B cell (primary cell): ENCODE data around the gene MAD2L1BP. TPM values are rescaled to one million over a fixed set of nuclear protein-coding genes. Genes with fewer than 3 reads are reported as not detected.

Source experiments
- ATAC-seq: fragments of 200-7000 bp; cut with Tn5 transposase; one replicate; pipeline ENCODE4 v1.10.0; 2021; ENCODE audit warnings: low read depth, mild to moderate bottlenecking, moderate number of reproducible peaks, moderate library complexity
- CTCF ChIA-PET: fragments of 350-600 bp; sonication (Branson Sonifier 250); formaldehyde crosslinking; loops from one replicate; lab custom pipeline; 2021; ENCODE audit warnings: antibody characterized with exemption, inconsistent platforms; lab: Charles Lee
- POLR2A ChIA-PET: fragments of 350-600 bp; sonication (Branson Sonifier 250); formaldehyde crosslinking; loops from one replicate; lab custom pipeline; 2021; ENCODE audit warnings: antibody characterized with exemption; lab: Charles Lee
- DNase-seq: peaks from one replicate; pipeline ENCODE4 v3.0.0; 2013
- H2AFZ ChIP-seq: 2 replicates; pipeline ENCODE4 v1.6.1; 2012; ENCODE audit warnings: mild to moderate bottlenecking, low read depth, low read length; ENCODE audit not compliant: insufficient read depth, poor library complexity, severe bottlenecking
- H3K27ac ChIP-seq, 2 donors: 1 replicate in 1 of 2; 2 replicates in 1 of 2; pipeline ENCODE4 v1.5.1; 2012 to 2013; ENCODE audit warnings: low read length in 2 of 2, mild to moderate bottlenecking in 2 of 2, moderate library complexity in 1 of 2
- H3K27me3 ChIP-seq, 4 experiments: fragments of 200-600 bp in 1 of 4; sonication (generic) in 1 of 4; replicated peaks in 1 of 4; 1 replicate in 2 of 4; 2 replicates in 2 of 4; pipeline versions ENCODE4 v1.6.1 to v1.7.0; 2013 to 2016; ENCODE audit warnings: low read length in 3 of 4, mild to moderate bottlenecking in 2 of 4, mixed read lengths in 1 of 4, moderate library complexity in 1 of 4; ENCODE audit not compliant: insufficient read depth in 4 of 4, control insufficient read depth in 3 of 4; ENCODE audit errors: control extremely low read depth in 1 of 4
- H3K36me3 ChIP-seq, 2 experiments: replicated peaks in 1 of 2; 1 replicate in 1 of 2; 2 replicates in 1 of 2; pipeline versions ENCODE4 v1.6.1 to v1.7.1; 2013; ENCODE audit warnings: low read length in 1 of 2; ENCODE audit not compliant: insufficient read depth in 2 of 2, control insufficient read depth in 1 of 2; ENCODE audit errors: control extremely low read depth in 1 of 2, extremely low read depth in 1 of 2
- H3K4me1 ChIP-seq, 2 donors: fragments of 200-600 bp in 1 of 2; sonication (generic) in 1 of 2; 1 replicate in 1 of 2; 2 replicates in 1 of 2; pipeline versions ENCODE4 v1.5.1 to v1.6.1; 2013 to 2017; ENCODE audit warnings: low read length in 2 of 2; ENCODE audit not compliant: control insufficient read depth in 2 of 2, insufficient read depth in 2 of 2
- H3K4me2 ChIP-seq: replicated peaks from 2 replicates; pipeline ENCODE3; 2012; ENCODE audit warnings: mild to moderate bottlenecking, low read depth, low read length; ENCODE audit not compliant: poor library complexity, severe bottlenecking
- H3K4me3 ChIP-seq, 5 experiments: fragments of 200-600 bp in 1 of 5; sonication (generic) in 1 of 5; 1 replicate in 3 of 5; 2 replicates in 2 of 5; pipeline versions ENCODE4 v1.5.1 to v1.7.0; 2011 to 2016; ENCODE audit warnings: low read length in 4 of 5, mild to moderate bottlenecking in 4 of 5, low read depth in 2 of 5, control low read depth in 1 of 5, moderate library complexity in 1 of 5; ENCODE audit not compliant: insufficient read depth in 1 of 5; ENCODE audit errors: control extremely low read depth in 1 of 5, extremely low read depth in 1 of 5
- H3K79me2 ChIP-seq: fragments of 200-600 bp; sonication (generic); one replicate; pipeline ENCODE4 v1.6.0; 2016; ENCODE audit warnings: low read length; ENCODE audit not compliant: control insufficient read depth, insufficient read depth
- H3K9ac ChIP-seq: fragments of 200-600 bp; sonication (generic); 2 replicates; pipeline ENCODE4 v1.6.1; 2017; ENCODE audit warnings: mild to moderate bottlenecking, low read length, moderate library complexity
- H3K9me3 ChIP-seq, 3 donors: one replicate each; pipeline versions ENCODE4 v1.6.1 to v1.7.1; 2013; ENCODE audit warnings: low read length in 2 of 3; ENCODE audit not compliant: control insufficient read depth in 2 of 3, insufficient read depth in 1 of 3; ENCODE audit errors: control extremely low read depth in 1 of 3
- H4K20me1 ChIP-seq: 2 replicates; pipeline ENCODE4 v1.6.0; 2012; ENCODE audit warnings: mild to moderate bottlenecking, low read length; ENCODE audit not compliant: insufficient read depth, control insufficient read depth, poor library complexity, severe bottlenecking
- H3K27ac Mint-ChIP-seq: one replicate; pipeline ENCODE4 v1.8.0; 2021; ENCODE audit warnings: mixed read lengths
- H3K27me3 Mint-ChIP-seq: one replicate; pipeline ENCODE4 v1.8.0; 2021; ENCODE audit warnings: mixed read lengths
- H3K4me1 Mint-ChIP-seq: one replicate; pipeline ENCODE4 v1.8.0; 2021; ENCODE audit warnings: mixed read lengths
- H3K4me3 Mint-ChIP-seq: one replicate; pipeline ENCODE4 v1.8.0; 2021; ENCODE audit warnings: mixed read lengths
- H3K9me3 Mint-ChIP-seq: one replicate; pipeline ENCODE4 v1.8.0; 2022; ENCODE audit warnings: mixed read lengths; ENCODE audit not compliant: insufficient read depth
- EZH2 ChIP-seq: IDR thresholded peaks from 2 replicates; pipeline ENCODE4 v1.6.1; 2012; ENCODE audit warnings: borderline replicate concordance, low read depth, mild to moderate bottlenecking, moderate library complexity, low read length; ENCODE audit not compliant: insufficient read depth, poor library complexity, severe bottlenecking
- WGBS: methylation state at CpG from one replicate; pipeline ENCODE4 v1.1.5; 2013; ENCODE audit warnings: missing lambda C conversion rate; ENCODE audit not compliant: insufficient coverage; 5-methylcytosine and 5-hydroxymethylcytosine counted together
- intact Hi-C: fragments of 100-400 bp; cut with micrococcal nuclease; formaldehyde crosslinking; loops from one replicate; pipeline ENCODE4 v1.10.0; 2022
- polyA plus RNA-seq: library from polyadenylated mRNA; depleted of rRNA; stranded (reverse); fragments of >200 nt; gene quantifications from 2 replicates; pipeline ENCODE4 v1.2.3, GENCODE V29; 2012
- total RNA-seq, 2 donors: library from RNA; stranded (reverse); fragments of 120-200 nt in 1 of 2; gene quantifications; 1 replicate in 1 of 2; 2 replicates in 1 of 2; pipeline versions ENCODE4 v1.2.3 to v1.2.4, GENCODE V29; 2013 to 2022
- TF ChIP-seq, protein P1 (sequence below): fragments of 200-600 bp; IDR thresholded peaks from one replicate; pipeline ENCODE4 v1.8.0; 2022; ENCODE audit warnings: antibody characterized with exemption, mild to moderate bottlenecking

MAD2L1BP gene
- total and polyA plus RNA-seq, 2 donors (not counting 1 experiment from before 2014, with no cell fraction given) = 32.7 to 35.4 TPM

DNA sequence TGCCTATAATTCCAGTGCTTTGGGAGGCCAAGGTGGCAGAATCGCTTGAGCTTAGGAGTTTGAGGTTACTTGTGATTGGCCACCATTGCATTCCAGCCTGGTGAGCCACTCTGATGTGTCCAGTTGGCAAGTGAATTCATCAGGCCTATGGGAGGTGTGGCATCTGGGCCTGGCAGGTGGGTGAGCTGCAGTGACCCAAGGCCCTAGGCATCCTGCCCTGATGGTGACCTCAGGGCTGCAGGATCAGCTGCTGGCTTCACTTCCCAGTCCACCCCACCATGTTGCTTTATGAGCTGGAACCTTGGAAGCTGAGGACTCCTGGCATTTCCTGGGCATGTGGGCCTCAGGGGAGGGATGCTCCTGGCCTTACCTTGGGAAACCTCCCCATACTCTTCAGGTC lies 29.7 kb downstream of the MAD2L1BP start:
- ChIA-PET CTCF (interaction anchor here (0.9 to 7.9 kb wide), 10 partner anchors 18 to 414 kb away, joined by 3 to 102 read pairs (median 10); partner anchors contain the start of genes GTPBP2 and VEGFA), POLR2A (no interaction called here)
- Histone ChIP-seq H2AFZ (no peak overlapping the region), H3K4me3 (no peak overlapping the region), H3K4me1 (peaks cover 13 to 15% of the 10 kb centered on the region in 2 donors), H3K36me3 (no peaks in the 10 kb centered on the region), H3K9me3 (no peaks in the 10 kb centered on the region), H3K27me3 (no peaks in the 10 kb centered on the region), H3K4me2 (no peak overlapping the region), H3K79me2 (no peaks in the 10 kb centered on the region), H3K9ac (no peak overlapping the region), H3K27ac (no peak overlapping the region), H4K20me1 (no peaks in the 10 kb centered on the region)
- TF ChIP-seq, protein P1, sequence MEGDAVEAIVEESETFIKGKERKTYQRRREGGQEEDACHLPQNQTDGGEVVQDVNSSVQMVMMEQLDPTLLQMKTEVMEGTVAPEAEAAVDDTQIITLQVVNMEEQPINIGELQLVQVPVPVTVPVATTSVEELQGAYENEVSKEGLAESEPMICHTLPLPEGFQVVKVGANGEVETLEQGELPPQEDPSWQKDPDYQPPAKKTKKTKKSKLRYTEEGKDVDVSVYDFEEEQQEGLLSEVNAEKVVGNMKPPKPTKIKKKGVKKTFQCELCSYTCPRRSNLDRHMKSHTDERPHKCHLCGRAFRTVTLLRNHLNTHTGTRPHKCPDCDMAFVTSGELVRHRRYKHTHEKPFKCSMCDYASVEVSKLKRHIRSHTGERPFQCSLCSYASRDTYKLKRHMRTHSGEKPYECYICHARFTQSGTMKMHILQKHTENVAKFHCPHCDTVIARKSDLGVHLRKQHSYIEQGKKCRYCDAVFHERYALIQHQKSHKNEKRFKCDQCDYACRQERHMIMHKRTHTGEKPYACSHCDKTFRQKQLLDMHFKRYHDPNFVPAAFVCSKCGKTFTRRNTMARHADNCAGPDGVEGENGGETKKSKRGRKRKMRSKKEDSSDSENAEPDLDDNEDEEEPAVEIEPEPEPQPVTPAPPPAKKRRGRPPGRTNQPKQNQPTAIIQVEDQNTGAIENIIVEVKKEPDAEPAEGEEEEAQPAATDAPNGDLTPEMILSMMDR = no peak
- no peak for TF ChIP-seq EZH2
- H3K4me1 Mint-ChIP-seq = peaks cover 19% of the 10 kb centered on the region
- intact Hi-C loops = loop anchor here (5.0 kb wide), 2 partner anchors 38 to 57 kb away; partner anchors contain the start of gene GTPBP2
- no peak overlapping the region for H3K4me3 Mint-ChIP-seq
- no peak for ATAC-seq
- H3K27me3 Mint-ChIP-seq = peaks cover 5% of the 10 kb centered on the region
- no peak overlapping the region for H3K27ac Mint-ChIP-seq
- H3K9me3 Mint-ChIP-seq = no peaks in the 10 kb centered on the region
- no peak for DNase-seq
- 100% methylated on average over 1 of the region's 1 CpG for WGBS

DNA sequence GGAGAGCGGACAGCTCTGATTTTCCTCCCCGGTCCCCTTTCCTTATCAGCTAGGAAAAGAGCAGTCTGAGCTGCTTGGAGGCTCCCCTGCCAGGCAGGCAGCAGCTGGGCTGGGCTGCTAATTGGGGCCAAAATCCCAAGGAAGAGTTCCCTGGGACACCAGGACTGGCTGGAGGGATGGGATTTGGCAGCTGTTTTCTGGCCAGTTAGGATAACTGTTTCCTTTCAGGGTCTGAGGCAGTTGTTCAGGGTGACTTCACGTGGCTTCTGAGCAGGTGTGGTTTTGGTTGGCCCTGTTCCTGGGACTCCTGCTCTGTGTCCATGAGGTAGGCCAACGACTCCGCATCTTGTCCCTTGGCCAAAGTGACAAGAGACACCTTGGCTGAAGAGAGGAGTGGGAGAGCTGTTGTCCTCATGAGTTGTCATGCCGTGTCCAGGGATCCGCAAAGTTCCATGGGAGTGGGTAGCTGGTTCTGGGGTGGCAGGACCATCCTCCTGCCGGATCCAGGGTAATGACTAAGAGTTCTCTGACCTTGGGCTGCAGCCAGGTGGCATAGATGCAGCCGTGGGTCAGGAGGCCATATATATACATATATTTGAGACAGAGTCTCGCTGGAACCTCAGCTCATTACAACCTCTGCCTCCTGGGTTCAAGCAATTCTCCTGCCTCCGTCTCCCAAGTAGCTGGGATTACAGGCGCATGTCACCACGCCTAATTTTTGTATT lies 30.7 kb downstream of the MAD2L1BP start:
- Mint-ChIP-seq H3K27ac (no peak overlapping the region), H3K4me3 (no peak overlapping the region), H3K4me1 (peaks cover 19% of the 10 kb centered on the region), H3K9me3 (no peaks in the 10 kb centered on the region), H3K27me3 (no peaks in the 10 kb centered on the region)
- no peaks in the 10 kb centered on the region for H3K9me3 ChIP-seq
- TF ChIP-seq, protein P1 = no peak
- no peak overlapping the region for H3K9ac ChIP-seq
- peaks cover 13 to 15% of the 10 kb centered on the region in 2 donors for H3K4me1 ChIP-seq
- no peaks in the 10 kb centered on the region for H4K20me1 ChIP-seq
- ATAC-seq (no peak), DNase-seq (no peak)
- no peak overlapping the region for H3K4me2 ChIP-seq
- WGBS = 85% methylated on average over 10 of the region's 13 CpGs
- intact Hi-C loops = loop anchor here (2.0 to 5.0 kb wide), 3 partner anchors 39 to 104 kb away; partner anchors contain the start of genes GTPBP2 and VEGFA
- H3K27me3 ChIP-seq = no peaks in the 10 kb centered on the region
- no peak overlapping the region for H3K4me3 ChIP-seq
- POLR2A ChIA-PET = interaction anchor here (1.2 kb wide), 1 partner anchor 36 kb away, joined by 3 read pairs; no protein-coding TSS in a partner anchor
- H3K36me3 ChIP-seq = peaks cover 0 to 10% of the 10 kb centered on the region in 2 experiments
- no peaks in the 10 kb centered on the region for H3K79me2 ChIP-seq
- CTCF ChIA-PET = interaction anchor here (0.6 to 7.9 kb wide), 24 partner anchors 11 to 446 kb away, joined by 3 to 102 read pairs (median 6); partner anchors contain the start of genes GTPBP2 and VEGFA
- H2AFZ ChIP-seq = no peak overlapping the region
- H3K27ac ChIP-seq = no peak overlapping the region
